Endothelial cell (in vitro differentiated cells): ENCODE results near the gene NR1H4. TPM values are rescaled to one million over a fixed set of nuclear protein-coding genes. Genes with fewer than 3 reads are reported as not detected.

Experiments used
- DNase-seq: peaks from one replicate; pipeline ENCODE4 v3.0.0; 2021; ENCODE audit warnings: low spot score
- H3K27ac Mint-ChIP-seq: one replicate; pipeline ENCODE4 v1.8.0; 2021; ENCODE audit warnings: mixed read lengths, inconsistent platforms; ENCODE audit not compliant: unreplicated experiment
- H3K27me3 Mint-ChIP-seq: one replicate; pipeline ENCODE4 v1.8.0; 2021; ENCODE audit warnings: mild to moderate bottlenecking, moderate library complexity, mixed read lengths, inconsistent platforms; ENCODE audit not compliant: unreplicated experiment
- H3K36me3 Mint-ChIP-seq: one replicate; pipeline ENCODE4 v1.8.0; 2021; ENCODE audit warnings: mild to moderate bottlenecking, low read depth, mixed read lengths, inconsistent platforms; ENCODE audit not compliant: unreplicated experiment
- H3K4me1 Mint-ChIP-seq: one replicate; pipeline ENCODE4 v1.8.0; 2021; ENCODE audit warnings: mild to moderate bottlenecking, mixed read lengths, inconsistent platforms; ENCODE audit not compliant: unreplicated experiment
- H3K4me3 Mint-ChIP-seq: one replicate; pipeline ENCODE4 v1.8.0; 2021; ENCODE audit warnings: mild to moderate bottlenecking, mixed read lengths, inconsistent platforms; ENCODE audit not compliant: unreplicated experiment
- H3K9me3 Mint-ChIP-seq: one replicate; pipeline ENCODE4 v1.8.0; 2021; ENCODE audit warnings: mixed read lengths, inconsistent platforms; ENCODE audit not compliant: unreplicated experiment
- CTCF ChIP-seq: fragments of 200-600 bp; sonication (generic); IDR thresholded peaks from one replicate; pipeline ENCODE4 v1.5.0; 2021; ENCODE audit warnings: antibody characterized with exemption; ENCODE audit not compliant: unreplicated experiment
- total RNA-seq: library from RNA; stranded (reverse); fragmentation: NEBNext Ultra II Directional; extraction: Animal tissue kit (Norgen Biotek cat#: 25700); gene quantifications from one replicate; pipeline ENCODE4 v1.2.1, GENCODE V29; 2021; ENCODE audit not compliant: unreplicated experiment

NR1H4 gene
- total RNA-seq, 1 donor from 2014 or later: not detected

- Mint-ChIP-seq H3K27ac (no peak overlapping the region), H3K4me1 (peaks cover 35% of the 10 kb centered on the region), H3K4me3 (no peak overlapping the region), H3K27me3 (peaks cover 7% of the 10 kb centered on the region), H3K9me3 (no peaks in the 10 kb centered on the region), H3K36me3 (peaks cover 17% of the 10 kb centered on the region)
- no peak for DNase-seq
- no peak for TF ChIP-seq CTCF
Measured at GRCh38 chr12:100578923-100579322, 105.3 kb downstream of the NR1H4 start.

GRCh38 chr12:100579844-100580243, 106.2 kb downstream of the NR1H4 start:
- no peaks in the 10 kb centered on the region for H3K9me3 Mint-ChIP-seq
- no peak for TF ChIP-seq CTCF
- DNase-seq: no peak
- peaks cover 19% of the 10 kb centered on the region for H3K36me3 Mint-ChIP-seq
- no peak overlapping the region for H3K4me3 Mint-ChIP-seq
- peaks cover 2% of the 10 kb centered on the region for H3K27me3 Mint-ChIP-seq
- peaks cover 33% of the 10 kb centered on the region for H3K4me1 Mint-ChIP-seq
- no peak overlapping the region for H3K27ac Mint-ChIP-seq

GRCh38 chr12:100584256-100584655, 110.6 kb downstream of the NR1H4 start:
- Mint-ChIP-seq H3K27me3 (peaks cover 6% of the 10 kb centered on the region), H3K27ac (peak overlapping the region; percentile 58), H3K4me1 (peaks cover 23% of the 10 kb centered on the region), H3K4me3 (no peak overlapping the region), H3K36me3 (peaks cover 36% of the 10 kb centered on the region), H3K9me3 (no peaks in the 10 kb centered on the region)
- TF ChIP-seq CTCF: no peak
- DNase-seq: no peak

- Mint-ChIP-seq H3K4me3 (no peak overlapping the region), H3K9me3 (no peaks in the 10 kb centered on the region), H3K36me3 (peaks cover 14% of the 10 kb centered on the region), H3K27ac (no peak overlapping the region), H3K27me3 (peaks cover 2% of the 10 kb centered on the region), H3K4me1 (no peaks in the 10 kb centered on the region)
- TF ChIP-seq CTCF: no peak
- DNase-seq: no peak
Measured at GRCh38 chr12:100591979-100592378, 118.3 kb downstream of the NR1H4 start.

- no peak for TF ChIP-seq CTCF
- Mint-ChIP-seq H3K27me3 (peaks cover 2% of the 10 kb centered on the region), H3K4me1 (no peaks in the 10 kb centered on the region), H3K36me3 (peaks cover 8% of the 10 kb centered on the region), H3K9me3 (no peaks in the 10 kb centered on the region), H3K27ac (no peak overlapping the region), H3K4me3 (no peak overlapping the region)
- DNase-seq: no peak
Measured at GRCh38 chr12:100593490-100593889, 119.8 kb downstream of the NR1H4 start.
